ENCODE measurements around the gene WNT2.

- no peak for TF ChIP-seq CTCF (IDR thresholded peaks at IDR 0.05; ENCODE audit: insufficient read depth, low read depth, low read length)
- no peak for TF ChIP-seq EZH2 (IDR thresholded peaks at IDR 0.05; ENCODE audit: insufficient read depth, low read length)
Observed at GRCh38 chr7:117347962-117348672, 25.3 kb upstream of the WNT2 start.
